ENCODE measurements around the gene CCKAR.

CCKAR gene

DNA sequence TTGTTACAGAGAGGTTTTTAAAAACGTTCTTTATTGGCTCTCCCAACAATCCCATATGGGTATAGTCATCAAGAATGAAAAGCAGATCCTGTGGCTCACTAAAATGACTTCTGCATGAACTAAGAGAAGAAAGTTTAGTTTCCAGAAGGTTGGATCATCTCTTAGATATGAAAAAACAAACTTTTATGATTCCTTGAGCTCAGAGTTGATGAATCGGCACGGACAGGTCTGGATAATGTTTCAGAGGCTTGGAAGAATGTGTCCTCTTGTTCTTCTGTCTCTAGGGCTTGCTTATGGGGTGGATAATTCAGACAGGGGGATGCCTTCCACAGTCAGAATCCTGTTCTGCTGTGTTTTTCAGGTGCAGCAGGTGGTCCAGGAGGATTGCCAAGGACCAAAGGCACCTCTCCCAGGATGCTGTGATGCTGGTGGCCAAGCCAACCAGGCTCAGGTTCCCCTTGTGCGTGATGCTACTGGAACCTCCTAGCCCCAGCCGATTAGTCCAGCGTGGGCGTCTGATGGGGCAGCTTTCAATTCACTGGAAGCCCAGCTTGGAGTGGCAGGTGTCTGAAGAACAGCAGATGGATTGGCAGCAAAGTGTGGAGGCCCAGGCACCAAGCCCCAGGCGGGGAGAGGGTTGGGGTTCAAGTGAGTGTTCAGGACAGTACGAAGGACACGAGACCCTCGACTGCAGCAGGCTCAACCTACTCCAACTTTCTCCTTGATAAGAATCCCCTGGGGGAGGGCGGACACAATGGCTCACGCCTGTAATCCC lies 30.3 kb downstream of the CCKAR start:
- no peak for DNase-seq (ENCODE audit: low read depth in 2 of 2, low spot score in 1 of 2)

DNA sequence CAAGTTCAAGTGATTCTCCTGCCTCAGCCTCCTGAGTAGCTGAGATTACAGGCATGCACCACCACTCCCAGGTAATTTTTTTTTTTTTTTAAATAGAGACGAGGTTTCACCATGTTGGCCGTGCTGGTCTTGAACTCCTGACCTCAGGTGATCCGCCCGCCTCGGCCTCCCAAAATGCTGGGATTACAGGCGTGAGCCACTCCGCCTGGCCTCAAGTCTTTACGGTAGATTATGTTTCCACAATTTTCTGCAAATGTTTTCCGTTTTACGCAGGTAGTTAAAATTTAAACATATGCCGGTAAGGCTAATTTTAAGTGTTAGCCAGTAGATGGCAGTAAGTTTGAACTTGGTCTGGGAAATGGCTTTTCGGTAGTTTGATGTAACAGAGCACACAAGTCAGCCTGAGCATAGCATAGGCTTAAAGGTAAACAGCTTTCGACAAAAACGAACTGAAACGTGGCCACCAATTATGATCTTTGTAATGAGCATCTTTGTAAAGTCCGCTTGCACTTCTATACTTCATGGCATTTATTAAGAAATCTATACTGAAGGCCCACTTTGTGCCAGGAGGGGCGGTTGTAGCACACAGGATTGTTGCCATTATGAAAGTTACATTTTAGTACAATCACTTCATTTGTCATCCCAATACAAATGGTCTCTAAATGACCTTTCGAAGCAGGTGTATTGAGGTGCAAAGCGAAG lies 31.1 kb downstream of the CCKAR start:
- DNase-seq (ENCODE audit: low read depth in 2 of 2, low spot score in 1 of 2), result no peak

DNA sequence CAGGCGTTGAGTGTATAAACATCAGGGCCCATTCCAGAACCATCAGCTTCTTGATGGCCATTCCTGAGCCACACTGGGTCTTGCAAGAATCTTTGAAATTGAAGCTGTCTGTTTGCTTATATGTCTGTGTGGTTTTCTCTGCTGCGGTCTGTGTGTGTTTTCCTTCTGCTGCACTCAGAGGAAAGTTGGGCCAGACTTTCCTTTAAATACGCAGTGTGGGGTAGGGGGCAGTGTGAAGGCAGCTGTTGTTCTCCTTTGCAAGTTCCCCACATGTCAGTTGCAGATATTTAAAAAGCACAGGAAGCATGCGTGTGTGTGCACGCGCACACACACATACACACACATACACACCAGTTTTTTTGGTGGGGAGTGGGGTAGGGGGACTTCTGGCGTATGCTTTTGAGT lies 32.1 kb downstream of the CCKAR start:
- no peak for DNase-seq (ENCODE audit: low read depth in 2 of 2, low spot score in 1 of 2)

DNA sequence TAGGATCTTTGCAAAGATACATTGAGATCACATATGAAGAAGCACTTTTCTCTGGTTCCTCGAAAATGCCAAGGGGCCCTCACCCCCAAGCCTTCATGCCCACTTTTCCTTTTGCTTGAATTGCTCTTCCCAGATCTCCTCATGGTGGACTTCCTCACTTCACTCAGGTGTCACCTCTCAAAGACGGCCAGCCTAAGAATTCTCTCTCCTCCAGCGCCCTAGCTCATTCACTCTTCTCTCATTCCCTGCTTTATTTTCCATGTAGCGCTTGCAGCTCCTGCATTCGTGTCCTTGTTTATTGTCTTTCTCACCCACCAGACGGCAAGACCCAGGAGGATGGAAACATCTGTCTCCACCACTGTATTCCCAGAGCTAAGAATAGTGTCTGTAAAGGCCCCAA lies 32.9 kb downstream of the CCKAR start:
- no peak for DNase-seq (ENCODE audit: low read depth in 2 of 2, low spot score in 1 of 2)

DNA sequence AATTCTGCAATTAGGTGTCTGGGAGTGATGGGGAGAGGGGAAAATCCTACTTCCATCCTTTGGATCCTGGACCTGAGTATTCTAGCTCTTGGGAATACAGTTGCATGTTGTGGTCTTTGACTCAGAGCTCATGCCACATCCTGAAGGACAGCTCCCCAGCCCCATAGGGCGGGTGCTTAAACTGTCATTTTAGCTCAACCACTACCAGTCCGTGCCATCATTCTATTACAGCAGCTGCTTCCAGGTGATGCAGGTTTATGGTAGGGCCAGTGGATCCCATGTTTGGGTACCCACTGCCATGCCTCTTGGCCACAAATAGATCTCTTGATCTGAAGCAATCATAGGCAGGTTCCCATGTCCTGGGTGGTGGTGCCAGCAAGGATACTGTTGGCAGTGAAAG lies 34.7 kb downstream of the CCKAR start:
- DNase-seq (ENCODE audit: low read depth in 2 of 2, low spot score in 1 of 2), result no peak

DNA sequence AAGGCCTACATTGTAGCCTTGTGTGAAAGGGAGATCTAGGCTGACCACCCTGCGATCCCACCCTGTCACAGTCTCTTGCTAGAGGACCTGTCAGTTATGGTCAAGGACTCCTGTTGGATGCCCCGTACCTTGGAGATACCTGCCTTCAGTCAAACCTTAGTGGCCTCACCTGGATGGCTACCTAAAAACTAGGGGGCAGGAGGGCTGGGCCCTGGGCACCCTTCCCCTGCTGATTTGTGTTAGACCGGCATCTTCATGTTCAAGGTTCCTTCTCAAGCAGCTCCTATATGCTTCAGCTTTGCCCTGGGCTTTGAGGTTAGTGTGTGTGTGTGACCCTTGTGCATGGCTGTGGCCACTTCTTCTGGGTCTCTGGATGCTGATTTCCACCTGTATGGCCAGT lies 35.3 kb downstream of the CCKAR start:
- no peak for DNase-seq (ENCODE audit: low read depth in 2 of 2, low spot score in 1 of 2)

DNA sequence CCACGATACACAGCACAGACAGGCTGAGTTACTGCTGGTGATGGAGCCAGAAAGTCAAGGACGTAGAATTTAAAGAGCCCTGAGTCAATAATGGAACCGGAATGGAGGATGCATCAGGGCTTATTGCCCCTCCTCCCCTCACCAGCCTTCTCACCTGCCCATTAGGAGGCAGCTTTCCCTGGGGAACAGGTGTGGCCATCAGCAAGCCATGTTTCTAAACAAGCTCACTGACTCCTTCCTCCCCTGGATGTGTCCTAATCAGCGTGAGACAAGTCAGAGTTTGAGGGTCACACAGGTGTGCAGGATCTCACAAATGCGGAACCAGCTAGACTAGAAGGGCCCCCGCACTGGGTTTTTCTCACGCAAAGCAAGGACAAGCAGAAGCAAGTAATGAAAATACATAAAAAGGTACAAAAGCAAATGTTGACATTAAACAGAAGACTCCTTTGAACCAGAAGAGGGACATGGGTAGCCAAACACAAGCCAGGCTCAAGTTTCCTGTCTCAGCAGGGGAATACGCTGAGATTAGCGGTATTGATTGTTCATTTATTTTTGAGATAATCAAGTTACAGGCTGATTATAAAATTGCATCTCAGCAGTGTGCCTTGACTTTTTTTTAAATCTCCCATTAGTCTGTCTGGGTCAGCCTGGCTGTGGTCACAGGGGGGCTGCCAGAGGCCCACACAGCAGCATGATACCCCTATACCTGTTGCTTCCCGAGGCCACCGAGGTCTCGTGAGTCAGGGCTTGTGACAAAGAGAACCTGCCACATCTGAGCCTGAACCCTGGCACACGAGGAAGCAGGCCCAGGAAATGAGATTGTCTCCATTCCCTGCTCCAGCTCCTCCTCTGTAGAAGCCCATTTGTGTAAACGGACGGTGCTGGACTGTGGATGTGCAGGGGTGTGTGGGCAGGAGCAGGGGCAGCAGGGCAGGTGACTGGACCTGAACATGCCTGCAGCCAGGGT lies 37.4 kb downstream of the CCKAR start:
- DNase-seq (ENCODE audit: low read depth in 2 of 2, low spot score in 1 of 2), result no peak

DNA sequence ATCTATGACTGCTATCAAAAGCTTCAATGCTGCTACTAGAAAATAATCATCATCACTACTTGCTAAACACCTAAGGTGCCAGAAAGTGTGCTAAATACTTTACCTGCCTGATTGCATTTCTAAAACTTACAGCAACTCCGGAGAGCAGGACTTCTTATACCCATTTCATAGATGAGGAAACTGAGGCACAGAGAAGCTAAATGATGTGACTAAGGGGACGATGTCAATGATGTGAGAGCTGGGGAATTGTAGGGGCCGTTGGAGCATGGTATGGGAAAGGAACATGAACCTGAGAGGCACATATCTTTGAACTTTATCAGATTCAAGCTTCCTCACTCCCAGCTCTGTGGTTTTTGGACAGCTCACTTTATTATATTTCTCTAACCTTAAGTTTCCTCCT lies 38.7 kb downstream of the CCKAR start:
- DNase-seq (ENCODE audit: low read depth in 2 of 2, low spot score in 1 of 2), result no peak

DNA sequence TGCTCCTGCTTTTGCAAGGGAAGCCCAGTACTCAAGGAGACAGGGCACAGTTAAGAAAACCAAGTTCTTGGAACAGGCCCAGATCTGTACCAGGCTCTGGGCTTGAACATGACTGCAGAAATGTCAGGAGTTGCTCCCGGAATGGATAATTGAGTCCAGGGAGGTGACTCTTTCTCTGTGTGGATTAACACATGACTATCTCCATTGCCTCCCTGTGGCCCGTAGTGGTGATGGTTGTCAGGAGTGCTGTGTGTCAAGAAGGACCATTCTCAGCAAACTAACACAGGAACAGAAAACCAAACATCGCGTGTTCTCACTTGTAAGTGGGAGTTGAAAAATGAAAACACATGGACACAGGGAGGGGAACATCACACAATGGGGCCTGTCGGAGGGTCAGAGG lies 39.9 kb downstream of the CCKAR start:
- no peak for DNase-seq (ENCODE audit: low read depth in 2 of 2, low spot score in 1 of 2)

GRCh38 chr4:26447378-26447777 lies 42.9 kb downstream of the CCKAR start:
- no peak for DNase-seq (ENCODE audit: low read depth in 2 of 2, low spot score in 1 of 2)

- DNase-seq (ENCODE audit: low read depth in 2 of 2, low spot score in 1 of 2), result no peak
Measured at GRCh38 chr4:26441771-26442170, 48.5 kb downstream of the CCKAR start.

DNA sequence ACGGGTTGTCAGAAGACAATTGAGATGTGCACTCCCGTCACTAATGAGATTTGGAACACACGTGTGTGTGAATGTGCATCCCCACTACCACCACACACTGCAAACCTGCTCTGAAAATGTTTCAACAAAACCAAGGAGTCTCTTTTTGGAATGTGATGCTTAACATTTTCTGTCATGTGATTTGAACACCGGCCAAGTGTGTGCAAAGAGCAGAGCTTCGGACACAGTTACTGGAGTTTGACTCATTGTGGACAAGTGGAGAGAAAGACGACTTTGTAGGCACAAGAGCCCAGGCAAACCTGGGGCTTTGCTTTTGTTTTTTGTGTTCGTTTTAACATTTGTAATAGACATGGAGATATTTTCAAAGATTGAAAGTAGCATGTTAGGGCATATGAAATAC lies 49.2 kb downstream of the CCKAR start:
- no peak for DNase-seq (ENCODE audit: low read depth in 2 of 2, low spot score in 1 of 2)

- DNase-seq (ENCODE audit: low read depth in 2 of 2, low spot score in 1 of 2), result no peak
Measured at GRCh38 chr4:26434030-26434639, 56.1 kb downstream of the CCKAR start.

DNA sequence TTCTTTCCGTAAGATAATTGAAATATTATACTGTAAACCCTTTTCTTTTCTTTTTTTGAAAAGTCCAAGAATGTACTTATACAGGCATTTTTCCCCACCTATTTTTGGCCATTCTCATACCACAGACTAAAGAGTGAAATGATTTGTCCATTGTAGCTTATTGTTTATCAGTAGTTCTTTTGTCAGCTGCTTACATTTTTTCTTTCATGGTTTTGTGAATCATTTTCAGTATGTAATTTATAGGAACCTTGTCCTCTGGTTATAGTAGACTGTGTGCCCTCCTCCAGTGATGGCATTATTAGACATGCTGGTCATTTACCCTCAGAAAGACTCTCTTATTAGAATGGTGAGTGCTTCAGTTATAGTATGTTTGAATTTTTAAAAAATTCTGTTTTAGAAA lies 56.7 kb downstream of the CCKAR start:
- DNase-seq (ENCODE audit: low read depth in 2 of 2, low spot score in 1 of 2), result no peak

GRCh38 chr4:26432419-26432818 lies 57.9 kb downstream of the CCKAR start:
- DNase-seq (ENCODE audit: low read depth in 2 of 2, low spot score in 1 of 2), result no peak

DNA sequence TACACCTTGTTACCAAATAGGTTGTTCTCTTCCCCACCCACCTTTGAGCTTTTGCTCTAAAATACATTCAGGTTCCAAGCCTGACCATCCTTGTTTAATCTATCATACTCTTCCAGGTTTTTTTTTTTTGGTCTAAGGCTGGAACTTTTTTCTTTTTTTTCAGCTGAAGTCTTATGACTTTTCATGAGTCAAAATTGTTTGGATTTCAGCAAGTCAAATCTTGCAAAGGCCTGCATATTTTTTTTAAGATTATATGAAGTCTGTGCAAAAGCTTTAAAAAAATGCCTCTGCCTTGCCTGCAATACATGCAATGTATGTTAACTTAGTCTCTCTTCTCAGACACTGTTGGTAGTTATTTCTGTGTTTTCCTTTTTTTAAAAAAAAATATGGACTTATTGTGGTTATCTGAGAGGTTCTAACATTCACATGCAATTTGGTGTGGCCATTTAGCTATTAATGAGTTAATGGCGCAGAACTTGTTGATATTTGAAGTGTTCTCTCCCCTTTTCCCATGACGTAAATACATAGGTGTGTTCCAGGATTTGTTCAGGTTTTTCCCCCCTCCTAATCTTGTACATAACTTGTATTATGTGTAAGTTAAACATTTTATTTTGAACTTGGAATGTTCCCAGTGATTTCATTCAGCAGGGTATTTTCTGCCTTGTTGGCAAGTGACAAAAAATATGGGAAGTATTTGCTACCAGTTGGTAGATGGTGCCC lies 58.7 kb downstream of the CCKAR start:
- no peak for DNase-seq (ENCODE audit: low read depth in 2 of 2, low spot score in 1 of 2)
